Measurements from ENCODE around the gene SMYD1.

SMYD1 gene

GRCh38 chr2:88074150-88074549, 6.5 kb downstream of the SMYD1 start:
- no peak overlapping the region for H3K14ac ChIP-seq (ENCODE audit: low read length)
- H3K9ac ChIP-seq (ENCODE audit: low read length) = no peak overlapping the region
- peaks cover 0 to 2% of the 10 kb centered on the region in 2 experiments for H3K4me1 ChIP-seq (ENCODE audit: control insufficient read depth in 1 of 2, insufficient read depth in 2 of 2, low read length in 2 of 2)
- no peak overlapping the region for H3K4me2 ChIP-seq (ENCODE audit: low read length)
- H3K4ac ChIP-seq (ENCODE audit: low read depth, low read length) = no peak overlapping the region
- no peaks in the 10 kb centered on the region for H3K9me3 ChIP-seq (ENCODE audit: insufficient read depth, low read depth, low read length)
- no peak overlapping the region for H3K18ac ChIP-seq (ENCODE audit: low read length)
- peak overlapping the region; percentile 45 for H2AFZ ChIP-seq (ENCODE audit: insufficient read depth, low read length, poor library complexity)
- no peaks in the 10 kb centered on the region for H3K79me1 ChIP-seq (ENCODE audit: low read length)
- H4K12ac ChIP-seq (ENCODE audit: low read depth, low read length) = no peak overlapping the region
- H3K36me3 ChIP-seq (ENCODE audit: control insufficient read depth in 1 of 2, insufficient read depth in 2 of 2, low read length in 2 of 2) = no peaks in the 10 kb centered on the region
- H3K27ac ChIP-seq (ENCODE audit: low read depth, low read length) = no peak overlapping the region
- no peak overlapping the region for H2BK120ac ChIP-seq (ENCODE audit: insufficient read depth, low read length, poor library complexity)
- no peak overlapping the region for H4K8ac ChIP-seq (ENCODE audit: low read depth, low read length)
- no peaks in the 10 kb centered on the region for H3K79me2 ChIP-seq (ENCODE audit: control insufficient read depth, insufficient read depth, low read length, poor library complexity)
- no peak overlapping the region for H2AK5ac ChIP-seq (ENCODE audit: low read length)
- no peak for DNase-seq
- H4K91ac ChIP-seq (ENCODE audit: low read depth, low read length) = no peak overlapping the region
- H3K27me3 ChIP-seq (ENCODE audit: insufficient read depth, low read length) = no peaks in the 10 kb centered on the region
- H2BK5ac ChIP-seq (ENCODE audit: low read depth, low read length, poor library complexity) = no peak overlapping the region
- H3K4me3 ChIP-seq (ENCODE audit: low read depth, low read length) = no peak overlapping the region
- H3K23ac ChIP-seq (ENCODE audit: low read length) = no peak overlapping the region
- H2BK12ac ChIP-seq (ENCODE audit: low read length) = no peak overlapping the region

- DNase-seq = peak in 1 of 2 donors; percentile 9
- Histone ChIP-seq H2AFZ (ENCODE audit: insufficient read depth, low read length, poor library complexity) (no peak overlapping the region), H3K36me3 (ENCODE audit: control insufficient read depth in 1 of 2, insufficient read depth in 2 of 2, low read length in 2 of 2) (no peaks in the 10 kb centered on the region), H3K23ac (ENCODE audit: low read length) (no peak overlapping the region), H3K4me3 (ENCODE audit: low read depth, low read length) (no peak overlapping the region), H3K79me2 (ENCODE audit: control insufficient read depth, insufficient read depth, low read length, poor library complexity) (no peaks in the 10 kb centered on the region), H3K9me3 (ENCODE audit: insufficient read depth, low read depth, low read length) (no peaks in the 10 kb centered on the region), H3K79me1 (ENCODE audit: low read length) (no peaks in the 10 kb centered on the region), H4K91ac (ENCODE audit: low read depth, low read length) (no peak overlapping the region), H3K27me3 (ENCODE audit: insufficient read depth, low read length) (no peaks in the 10 kb centered on the region), H4K8ac (ENCODE audit: low read depth, low read length) (no peak overlapping the region), H3K4me1 (ENCODE audit: control insufficient read depth in 1 of 2, insufficient read depth in 2 of 2, low read length in 2 of 2) (no peaks in the 10 kb centered on the region), H2BK5ac (ENCODE audit: low read depth, low read length, poor library complexity) (no peak overlapping the region), H4K12ac (ENCODE audit: low read depth, low read length) (no peak overlapping the region), H2AK5ac (ENCODE audit: low read length) (no peak overlapping the region), H3K4ac (ENCODE audit: low read depth, low read length) (no peak overlapping the region), H2BK12ac (ENCODE audit: low read length) (no peak overlapping the region), H2BK120ac (ENCODE audit: insufficient read depth, low read length, poor library complexity) (no peak overlapping the region), H3K18ac (ENCODE audit: low read length) (no peak overlapping the region), H3K9ac (ENCODE audit: low read length) (no peak overlapping the region), H3K27ac (ENCODE audit: low read depth, low read length) (no peak overlapping the region), H3K14ac (ENCODE audit: low read length) (no peak overlapping the region), H3K4me2 (ENCODE audit: low read length) (no peak overlapping the region)
- 83% methylated on average over 1 of the region's 4 CpGs for WGBS (ENCODE audit: extremely low coverage, insufficient coverage, insufficient read length)
These were observed 7.2 kb downstream of the SMYD1 start for GRCh38 chr2:88074854-88075292.

DNA sequence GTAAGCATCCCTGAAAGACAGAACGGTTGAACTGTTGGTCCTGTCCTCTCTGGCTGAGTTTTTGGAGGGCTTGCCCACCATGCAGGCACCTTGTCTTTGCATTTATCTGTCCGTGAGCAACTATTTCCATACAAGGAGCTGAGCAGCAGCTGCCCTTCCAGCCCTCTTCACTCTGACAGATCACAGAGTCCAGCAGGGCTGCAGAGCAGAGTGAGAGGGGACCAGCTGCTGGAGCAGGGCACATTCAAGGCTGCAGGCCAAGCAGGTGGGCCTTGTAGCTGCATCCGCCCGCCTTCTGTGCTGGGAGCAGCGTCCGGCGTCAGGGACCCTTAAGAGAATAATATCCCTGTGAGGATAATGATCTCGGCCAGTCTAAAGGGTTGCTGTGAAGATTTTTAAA, 9.5 kb downstream of the SMYD1 start:
- H4K91ac ChIP-seq (ENCODE audit: low read depth, low read length) = no peak overlapping the region
- H3K18ac ChIP-seq (ENCODE audit: low read length) = no peak overlapping the region
- H3K9ac ChIP-seq (ENCODE audit: low read length) = no peak overlapping the region
- H4K8ac ChIP-seq (ENCODE audit: low read depth, low read length) = no peak overlapping the region
- no peaks in the 10 kb centered on the region for H3K79me2 ChIP-seq (ENCODE audit: control insufficient read depth, insufficient read depth, low read length, poor library complexity)
- H3K9me3 ChIP-seq (ENCODE audit: insufficient read depth, low read depth, low read length) = no peaks in the 10 kb centered on the region
- no peaks in the 10 kb centered on the region for H3K79me1 ChIP-seq (ENCODE audit: low read length)
- H3K27ac ChIP-seq (ENCODE audit: low read depth, low read length) = no peak overlapping the region
- WGBS (ENCODE audit: extremely low coverage, insufficient coverage, insufficient read length) = no CpG with 5 or more reads among the region's 8 CpGs
- H2AFZ ChIP-seq (ENCODE audit: insufficient read depth, low read length, poor library complexity) = no peak overlapping the region
- no peaks in the 10 kb centered on the region for H3K27me3 ChIP-seq (ENCODE audit: insufficient read depth, low read length)
- no peak overlapping the region for H3K4ac ChIP-seq (ENCODE audit: low read depth, low read length)
- H2BK12ac ChIP-seq (ENCODE audit: low read length) = no peak overlapping the region
- peaks cover 3 to 4% of the 10 kb centered on the region in 2 experiments for H3K4me1 ChIP-seq (ENCODE audit: control insufficient read depth in 1 of 2, insufficient read depth in 2 of 2, low read length in 2 of 2)
- no peak for DNase-seq
- no peak overlapping the region for H2BK120ac ChIP-seq (ENCODE audit: insufficient read depth, low read length, poor library complexity)
- H2AK5ac ChIP-seq (ENCODE audit: low read length) = no peak overlapping the region
- no peak overlapping the region for H4K12ac ChIP-seq (ENCODE audit: low read depth, low read length)
- H3K4me2 ChIP-seq (ENCODE audit: low read length) = no peak overlapping the region
- H3K4me3 ChIP-seq (ENCODE audit: low read depth, low read length) = no peak overlapping the region
- no peak overlapping the region for H3K14ac ChIP-seq (ENCODE audit: low read length)
- no peak overlapping the region for H2BK5ac ChIP-seq (ENCODE audit: low read depth, low read length, poor library complexity)
- H3K23ac ChIP-seq (ENCODE audit: low read length) = no peak overlapping the region
- H3K36me3 ChIP-seq (ENCODE audit: control insufficient read depth in 1 of 2, insufficient read depth in 2 of 2, low read length in 2 of 2) = no peaks in the 10 kb centered on the region

GRCh38 chr2:88078643-88079172, 11.1 kb downstream of the SMYD1 start:
- no peak overlapping the region for H3K4ac ChIP-seq (ENCODE audit: low read depth, low read length)
- no peaks in the 10 kb centered on the region for H3K9me3 ChIP-seq (ENCODE audit: insufficient read depth, low read depth, low read length)
- H3K18ac ChIP-seq (ENCODE audit: low read length) = no peak overlapping the region

More at GRCh38 chr2:88078643-88079172, 11.1 kb downstream of the SMYD1 start:
- H2BK12ac ChIP-seq (ENCODE audit: low read length) = no peak overlapping the region
- WGBS (ENCODE audit: extremely low coverage, insufficient coverage, insufficient read length) = no CpG with 5 or more reads among the region's 3 CpGs
- H4K12ac ChIP-seq (ENCODE audit: low read depth, low read length) = no peak overlapping the region
- no peak overlapping the region for H2BK5ac ChIP-seq (ENCODE audit: low read depth, low read length, poor library complexity)
- H3K79me2 ChIP-seq (ENCODE audit: control insufficient read depth, insufficient read depth, low read length, poor library complexity) = no peaks in the 10 kb centered on the region
- H3K79me1 ChIP-seq (ENCODE audit: low read length) = no peaks in the 10 kb centered on the region
- no peak overlapping the region for H3K4me3 ChIP-seq (ENCODE audit: low read depth, low read length)
- H2AK5ac ChIP-seq (ENCODE audit: low read length) = no peak overlapping the region
- H4K91ac ChIP-seq (ENCODE audit: low read depth, low read length) = no peak overlapping the region
- H3K27ac ChIP-seq (ENCODE audit: low read depth, low read length) = no peak overlapping the region
- no peak overlapping the region for H3K4me2 ChIP-seq (ENCODE audit: low read length)
- DNase-seq = no peak
- H2BK120ac ChIP-seq (ENCODE audit: insufficient read depth, low read length, poor library complexity) = no peak overlapping the region
- no peak overlapping the region for H3K14ac ChIP-seq (ENCODE audit: low read length)
- no peak overlapping the region for H2AFZ ChIP-seq (ENCODE audit: insufficient read depth, low read length, poor library complexity)
- no peak overlapping the region for H4K8ac ChIP-seq (ENCODE audit: low read depth, low read length)
- H3K36me3 ChIP-seq (ENCODE audit: control insufficient read depth in 1 of 2, insufficient read depth in 2 of 2, low read length in 2 of 2) = no peaks in the 10 kb centered on the region
- peaks cover 3 to 4% of the 10 kb centered on the region in 2 experiments for H3K4me1 ChIP-seq (ENCODE audit: control insufficient read depth in 1 of 2, insufficient read depth in 2 of 2, low read length in 2 of 2)
- H3K23ac ChIP-seq (ENCODE audit: low read length) = no peak overlapping the region
- no peak overlapping the region for H3K9ac ChIP-seq (ENCODE audit: low read length)
- H3K27me3 ChIP-seq (ENCODE audit: insufficient read depth, low read length) = no peaks in the 10 kb centered on the region
